Activated CD4-positive, alpha-beta T cell treated with anti-CD3 and anti-CD28 coated beads, Interleukin-10, Interleukin-2, amounts not matched to agents 100 ng/mL and 50 ng/mL, durations not matched to agents 16 hours and 8 hours (primary cell): Measurements from ENCODE around the gene C6orf141.
"Not testable (repeated sequence)": the region's sequence is repeated elsewhere in the genome, so short reads cannot be mapped to it uniquely, and the experiment has no call there.

Experiments used
- DNase-seq: peaks from one replicate; pipeline ENCODE4 v3.0.0-alpha.2; 2020

C6orf141 gene

GRCh38 chr6:49582529-49582928 is 32.1 kb downstream of the C6orf141 start:
- DNase-seq, result no peak

- not testable (repeated sequence) for DNase-seq
These were observed 36.8 kb downstream of the C6orf141 start for GRCh38 chr6:49587262-49587661.
